Fibroblast of mammary gland (primary cell): ENCODE measurements around the gene NOL9.

Experiments
- DNase-seq: peaks from one replicate; pipeline ENCODE4 v3.0.0-alpha.2; 2010; ENCODE audit warnings: low read depth
- H3K4me3 ChIP-seq: 2 replicates; pipeline ENCODE4 v1.5.1; 2011; ENCODE audit warnings: low read depth, mild to moderate bottlenecking, low read length, moderate library complexity; ENCODE audit not compliant: control insufficient read depth
- TF ChIP-seq, protein P1 (sequence below): conservative IDR thresholded peaks from 2 replicates; pipeline ENCODE4 v1.5.1; 2011; ENCODE audit warnings: low read depth, low read length, inconsistent platforms; ENCODE audit not compliant: control insufficient read depth, insufficient read depth

Gene NOL9

DNA sequence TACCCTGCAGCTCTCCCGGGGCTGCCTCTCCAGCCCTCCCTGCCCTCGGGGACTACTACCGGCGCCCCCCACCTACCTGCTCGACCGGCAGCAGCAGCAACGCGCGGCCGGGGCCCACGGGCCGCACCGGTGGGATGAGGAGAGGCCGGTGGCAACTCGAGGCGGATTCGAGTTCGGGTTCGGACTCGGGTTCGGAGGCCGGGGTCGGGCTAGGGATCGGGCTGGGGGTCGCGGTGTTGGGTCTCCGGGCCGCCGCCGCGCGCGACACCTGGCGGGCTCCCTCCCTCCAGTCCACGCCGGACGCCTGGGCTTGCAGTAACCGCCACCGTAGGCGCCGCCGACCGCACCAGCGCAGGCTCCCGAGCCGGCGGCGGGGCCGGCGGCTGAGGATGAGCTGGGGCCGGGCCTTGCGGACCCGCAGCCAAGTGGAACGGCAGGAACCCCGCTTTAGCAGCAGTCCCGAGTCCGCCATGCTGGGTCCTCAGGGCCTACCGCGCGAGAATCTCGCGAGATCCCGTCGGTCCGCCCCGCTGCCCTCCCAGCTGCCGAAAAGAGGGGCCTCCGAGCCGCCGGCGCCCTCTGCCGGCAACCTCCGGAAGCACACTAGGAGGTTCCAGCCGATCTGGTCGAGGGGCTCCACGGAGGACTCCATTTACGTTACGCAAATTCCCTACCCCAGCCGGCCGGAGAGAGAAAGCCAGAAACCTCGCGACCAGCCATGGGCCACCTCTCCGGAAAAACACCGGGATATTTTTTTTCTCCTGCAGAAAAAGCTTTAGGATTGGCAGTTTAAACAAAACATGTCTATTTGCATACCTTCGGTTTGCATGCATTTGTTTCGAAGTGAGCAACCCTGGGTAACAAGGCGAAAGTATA, at the start of gene NOL9:
Gene NOL9, minus strand, starts transcription at position 483 of the 876 bp plus-strand sequence. Its CDS starts 11 bp downstream, at position 472.
- TF ChIP-seq, protein P1, sequence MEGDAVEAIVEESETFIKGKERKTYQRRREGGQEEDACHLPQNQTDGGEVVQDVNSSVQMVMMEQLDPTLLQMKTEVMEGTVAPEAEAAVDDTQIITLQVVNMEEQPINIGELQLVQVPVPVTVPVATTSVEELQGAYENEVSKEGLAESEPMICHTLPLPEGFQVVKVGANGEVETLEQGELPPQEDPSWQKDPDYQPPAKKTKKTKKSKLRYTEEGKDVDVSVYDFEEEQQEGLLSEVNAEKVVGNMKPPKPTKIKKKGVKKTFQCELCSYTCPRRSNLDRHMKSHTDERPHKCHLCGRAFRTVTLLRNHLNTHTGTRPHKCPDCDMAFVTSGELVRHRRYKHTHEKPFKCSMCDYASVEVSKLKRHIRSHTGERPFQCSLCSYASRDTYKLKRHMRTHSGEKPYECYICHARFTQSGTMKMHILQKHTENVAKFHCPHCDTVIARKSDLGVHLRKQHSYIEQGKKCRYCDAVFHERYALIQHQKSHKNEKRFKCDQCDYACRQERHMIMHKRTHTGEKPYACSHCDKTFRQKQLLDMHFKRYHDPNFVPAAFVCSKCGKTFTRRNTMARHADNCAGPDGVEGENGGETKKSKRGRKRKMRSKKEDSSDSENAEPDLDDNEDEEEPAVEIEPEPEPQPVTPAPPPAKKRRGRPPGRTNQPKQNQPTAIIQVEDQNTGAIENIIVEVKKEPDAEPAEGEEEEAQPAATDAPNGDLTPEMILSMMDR = peak; percentile 76
- peak; percentile 87 for DNase-seq
- peak within 1 kb of the TSS; percentile 92 for H3K4me3 ChIP-seq

GRCh38 chr1:6603238-6603914, 49.1 kb upstream of the NOL9 start:
- H3K4me3 ChIP-seq = peak overlapping the region; percentile 38
- TF ChIP-seq, protein P1 = no peak
- DNase-seq = peak; percentile 83

GRCh38 chr1:6602669-6603237, 48.4 kb upstream of the NOL9 start, which contains the start of gene KLHL21:
KLHL21 (minus strand) TSS chr1:6602869; CDS start chr1:6602817, 52 bp downstream.
- TF ChIP-seq, protein P1 = no peak
- peak within 1 kb of the TSS; percentile 93 for H3K4me3 ChIP-seq
- DNase-seq = peak; percentile 81

DNA sequence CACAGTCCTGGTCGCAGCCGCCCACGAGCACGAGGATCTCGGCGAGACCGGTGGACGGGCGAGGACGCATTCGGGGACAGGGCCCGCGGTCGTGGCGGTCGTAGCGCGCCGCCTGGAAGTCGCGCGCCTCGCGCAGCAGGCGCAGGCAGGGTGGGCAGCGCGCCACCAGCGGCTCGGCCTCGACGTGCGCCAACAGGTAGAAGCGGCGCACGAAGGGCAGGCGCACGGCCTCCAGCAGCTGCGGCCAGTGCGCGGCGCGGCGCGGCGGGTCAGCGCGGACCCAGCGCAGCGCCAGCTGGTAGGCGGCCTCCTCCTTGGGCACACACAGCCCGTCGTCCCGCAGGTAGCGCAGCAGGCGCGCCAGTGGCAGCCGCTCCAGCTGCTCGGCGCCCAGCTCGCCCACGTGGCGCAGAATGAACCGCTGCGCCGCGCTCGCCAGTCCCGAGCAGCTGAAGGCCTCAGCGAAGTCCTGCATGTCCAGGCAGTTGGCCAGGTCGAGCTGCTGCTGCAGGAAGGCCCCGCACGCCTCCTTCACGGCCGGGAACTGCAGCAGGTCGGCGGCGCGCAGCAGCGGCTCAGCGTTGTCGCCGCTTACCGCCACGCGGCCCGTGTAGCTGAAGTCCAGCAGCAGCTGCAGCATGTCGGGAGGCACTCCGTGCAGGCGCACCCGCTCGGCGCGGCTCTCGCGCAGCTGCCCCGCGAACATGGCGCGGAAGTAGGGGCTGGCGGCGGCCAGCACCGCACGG, 47.8 kb upstream of the NOL9 start:
- H3K4me3 ChIP-seq = peak overlapping the region; percentile 93
- TF ChIP-seq, protein P1 = no peak
- peak; percentile 50 for DNase-seq

- H3K4me3 ChIP-seq = peak overlapping the region; percentile 93
- TF ChIP-seq, protein P1 = no peak
- DNase-seq = peak; percentile 99
These were observed 47.0 kb upstream of the NOL9 start for GRCh38 chr1:6601049-6601922.
